Astrocyte of the hippocampus (primary cell): ENCODE results near the gene OTX1.
"Not testable (repeated sequence)": the region's sequence is repeated elsewhere in the genome, so short reads cannot be mapped to it uniquely, and the experiment has no call there.

Experiments
- DNase-seq: peaks from one replicate; pipeline ENCODE4 v3.0.0; 2011; ENCODE audit warnings: low read depth, low spot score

OTX1 gene

DNA sequence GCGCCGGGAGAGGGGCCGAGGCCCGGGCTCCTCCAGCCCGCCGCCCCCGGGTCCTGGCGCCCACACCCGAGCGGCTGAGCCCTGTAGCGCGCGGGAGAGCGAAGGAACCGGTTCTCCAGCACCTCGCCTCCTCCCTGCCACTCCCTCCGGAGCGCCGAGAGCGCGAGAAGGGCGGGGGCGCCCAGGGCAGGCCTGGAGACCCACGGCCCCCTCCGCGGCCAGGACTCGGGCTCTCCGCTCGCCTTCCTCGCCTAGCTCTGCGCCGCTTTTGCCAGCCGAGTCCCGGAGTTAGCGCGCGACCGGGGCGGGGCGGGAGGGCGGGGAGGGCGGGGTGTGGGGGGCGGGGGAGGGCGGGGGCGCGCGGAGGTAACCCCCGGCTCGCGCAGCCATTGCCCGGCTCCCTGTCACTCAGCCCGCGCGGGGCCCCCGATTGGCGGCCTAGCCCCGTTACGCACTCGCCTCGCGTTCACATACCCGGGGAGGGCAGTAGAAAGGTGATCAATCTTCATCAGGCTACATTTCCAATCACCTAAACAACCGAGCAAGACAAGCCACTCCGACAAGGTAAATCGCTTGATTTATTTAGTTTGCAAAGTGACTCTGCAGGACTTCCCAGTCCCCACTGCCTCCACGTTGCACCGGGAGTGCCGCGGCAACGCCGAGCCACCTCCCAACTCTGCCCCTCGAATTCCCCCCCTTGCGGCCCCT is at the start of gene OTX1:
Gene OTX1, plus strand, starts transcription at position 497 of the 708 bp plus-strand sequence. CDS start 2,161 bp downstream, outside the sequence.
- peak; percentile 96 for DNase-seq

DNA sequence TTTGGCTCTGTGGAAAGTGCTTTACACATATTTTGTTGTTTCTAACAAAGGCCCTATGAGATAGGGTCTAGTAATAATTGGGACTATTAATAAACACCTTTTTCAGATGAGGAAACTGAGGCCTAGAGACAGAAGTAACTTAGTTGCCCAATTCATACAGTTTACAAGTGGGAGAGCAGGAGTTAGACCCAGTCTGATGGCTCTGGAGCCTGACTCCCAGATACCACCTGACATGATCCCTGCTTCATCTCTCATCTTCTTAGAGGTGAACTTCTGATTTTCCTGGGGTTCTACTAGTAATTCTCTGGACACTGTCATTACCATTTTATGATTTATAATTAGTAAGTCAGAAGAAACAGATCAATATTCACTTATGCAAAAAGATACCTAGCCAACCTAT is 49.1 kb upstream of the OTX1 start:
- DNase-seq, result no peak

DNA sequence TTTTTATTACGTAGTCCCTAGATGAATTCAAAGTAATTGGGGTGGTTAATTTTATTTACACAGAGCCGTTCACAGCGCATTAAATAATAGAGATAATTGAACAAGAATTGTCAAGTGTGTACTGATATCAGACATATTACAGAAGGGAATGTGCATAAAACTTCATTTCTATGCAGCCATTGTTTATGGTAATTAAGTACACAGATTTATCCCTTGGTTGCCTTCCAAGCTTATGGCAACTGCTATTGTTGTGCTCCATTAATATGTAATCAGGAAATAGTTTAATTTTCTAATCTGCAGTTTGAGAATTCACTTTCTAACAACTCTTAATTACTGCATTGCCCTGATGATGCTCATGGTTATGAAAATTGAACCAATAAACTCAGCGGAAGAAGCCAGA is 47.3 kb upstream of the OTX1 start:
- DNase-seq, result no peak

DNA sequence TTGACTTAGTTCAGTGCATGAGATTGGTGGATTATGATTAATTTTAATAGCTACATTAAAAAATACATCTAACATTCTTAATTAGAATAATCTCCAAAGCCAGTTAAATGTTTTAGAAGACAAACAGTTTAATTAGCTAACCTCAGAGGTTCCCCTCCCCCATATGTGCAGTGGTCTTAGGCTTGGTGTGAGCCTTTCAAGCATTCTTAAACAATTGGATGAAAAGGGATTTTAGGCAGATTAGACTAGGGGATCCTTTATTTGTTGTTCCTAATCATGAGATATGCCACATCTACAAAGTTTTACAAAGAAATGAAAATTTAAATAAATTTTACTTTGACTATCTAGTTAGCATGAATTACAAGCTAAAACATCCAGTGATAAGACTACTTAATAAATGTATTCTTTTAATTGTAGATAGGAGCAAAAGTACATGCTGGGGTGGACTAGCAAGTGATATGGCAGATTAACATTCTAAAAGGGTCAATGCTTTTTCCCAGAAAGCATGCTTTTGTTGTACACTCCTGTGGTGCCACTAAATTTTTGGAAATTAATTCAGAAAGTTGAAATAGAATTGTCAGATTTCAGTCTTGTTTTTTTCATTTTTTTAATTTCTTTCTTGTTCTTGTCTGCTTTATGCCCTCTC is 42.7 kb upstream of the OTX1 start:
- DNase-seq, result no peak

DNA sequence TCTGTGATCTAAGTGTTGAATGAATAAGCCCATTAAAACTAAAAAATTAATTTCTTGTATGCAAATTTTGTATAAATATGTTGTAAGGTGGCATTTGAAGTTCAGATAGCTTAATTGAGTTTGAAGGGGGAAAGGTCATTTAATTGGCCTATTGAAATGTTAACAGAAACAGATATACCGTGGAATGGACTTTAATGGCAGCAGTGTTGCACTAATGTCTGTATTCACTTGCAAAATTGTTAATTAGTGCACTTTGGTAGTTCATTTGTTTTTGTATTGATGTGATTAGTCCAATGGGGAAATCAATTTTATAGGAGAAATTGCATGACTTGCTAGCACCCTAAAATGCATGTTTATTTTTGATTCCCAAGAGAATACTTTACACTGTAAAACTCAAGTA is 41.8 kb upstream of the OTX1 start:
- no peak for DNase-seq

DNA sequence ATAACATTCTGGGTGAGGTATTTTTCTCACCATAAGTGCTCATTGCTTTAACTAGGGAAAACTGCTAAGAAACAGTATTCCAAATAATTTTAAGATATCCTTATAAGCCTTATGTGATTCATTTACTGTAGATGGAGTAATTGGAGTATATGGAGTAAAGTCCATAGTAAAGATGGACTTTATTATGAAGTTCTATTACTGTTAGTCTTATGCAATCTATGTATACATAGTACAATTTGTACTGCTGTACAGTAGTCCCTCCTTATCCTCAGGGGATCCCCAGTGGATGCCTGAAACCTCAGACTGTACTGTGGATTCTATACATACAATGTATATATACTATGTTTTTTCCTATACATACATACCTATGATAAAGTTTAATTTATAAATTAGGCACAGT is 41.1 kb upstream of the OTX1 start:
- no peak for DNase-seq

DNA sequence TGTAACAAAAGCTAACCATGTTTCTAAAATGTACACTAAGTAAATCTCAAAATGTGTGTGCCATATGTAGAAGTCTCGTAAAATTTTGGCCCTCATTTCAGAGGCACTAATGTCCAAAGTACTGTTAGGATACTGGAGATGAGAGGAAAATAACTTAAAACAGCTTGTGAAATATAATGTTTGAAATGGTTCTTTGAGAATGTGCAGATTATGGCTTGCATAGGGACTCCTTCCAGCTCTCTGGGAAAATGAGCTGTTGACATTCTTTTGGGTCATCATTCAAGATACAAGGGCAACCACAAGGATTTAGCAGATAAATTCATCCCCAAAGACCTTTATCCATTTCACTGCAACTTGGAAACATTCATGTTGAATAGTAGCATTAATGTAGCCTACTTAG is 38.1 kb upstream of the OTX1 start:
- peak; percentile 12 for DNase-seq

DNA sequence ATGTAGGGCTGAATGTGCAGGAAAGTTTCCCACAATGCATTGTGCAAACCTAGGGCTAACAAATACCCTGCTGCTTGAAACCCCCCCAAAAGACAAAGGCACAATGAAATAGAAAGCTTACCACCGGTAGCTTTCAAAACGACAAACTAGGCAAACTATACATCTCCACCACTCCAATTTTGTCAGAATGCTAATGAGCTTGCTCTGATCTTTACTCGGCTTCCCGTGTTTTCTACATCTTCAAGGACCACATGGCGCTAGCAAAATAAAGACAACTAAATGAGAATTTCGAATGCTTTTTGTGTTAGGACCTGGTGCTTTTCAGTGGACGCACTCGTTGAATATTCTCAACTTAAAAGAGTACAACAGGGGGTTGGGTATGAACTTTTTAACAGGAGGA is 37.2 kb upstream of the OTX1 start:
- DNase-seq, result no peak

DNA sequence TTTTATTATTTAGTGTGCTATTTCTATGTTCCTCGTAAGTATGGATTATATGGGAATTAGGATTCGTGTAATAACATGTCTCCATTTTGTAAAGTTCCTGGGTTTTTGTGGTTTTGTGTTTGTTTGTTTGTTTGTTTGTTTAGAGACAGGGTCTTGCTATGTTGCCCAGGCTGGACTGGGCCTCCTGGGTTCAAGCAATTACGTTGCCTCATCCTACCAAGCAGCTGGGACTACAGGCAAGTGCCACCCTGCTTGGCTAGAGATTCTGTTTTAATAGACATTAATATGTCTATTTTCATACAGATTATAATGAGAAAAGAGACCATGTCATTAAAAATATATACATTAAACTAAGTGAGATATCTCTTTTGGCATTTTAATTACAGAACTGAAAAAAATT is 35.2 kb upstream of the OTX1 start:
- no peak for DNase-seq

DNA sequence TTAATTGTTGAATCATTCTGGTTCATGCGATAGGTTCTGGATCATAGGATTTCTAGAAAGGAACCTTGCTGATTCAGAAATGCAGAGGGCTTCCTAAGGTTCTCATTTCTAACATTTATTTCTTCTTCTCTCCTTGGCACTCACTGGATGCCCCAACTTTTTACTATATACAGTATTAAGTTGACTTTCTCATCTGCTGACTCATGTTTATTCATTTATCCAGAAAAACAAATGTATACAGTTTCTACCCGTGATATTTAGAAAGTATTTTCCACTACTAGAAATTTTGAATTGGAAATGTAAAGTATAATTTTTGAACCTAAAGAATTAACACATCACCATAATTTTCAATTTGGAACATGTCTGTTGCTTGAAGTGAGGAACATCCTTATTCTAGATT is 32.2 kb upstream of the OTX1 start:
- no peak for DNase-seq

DNA sequence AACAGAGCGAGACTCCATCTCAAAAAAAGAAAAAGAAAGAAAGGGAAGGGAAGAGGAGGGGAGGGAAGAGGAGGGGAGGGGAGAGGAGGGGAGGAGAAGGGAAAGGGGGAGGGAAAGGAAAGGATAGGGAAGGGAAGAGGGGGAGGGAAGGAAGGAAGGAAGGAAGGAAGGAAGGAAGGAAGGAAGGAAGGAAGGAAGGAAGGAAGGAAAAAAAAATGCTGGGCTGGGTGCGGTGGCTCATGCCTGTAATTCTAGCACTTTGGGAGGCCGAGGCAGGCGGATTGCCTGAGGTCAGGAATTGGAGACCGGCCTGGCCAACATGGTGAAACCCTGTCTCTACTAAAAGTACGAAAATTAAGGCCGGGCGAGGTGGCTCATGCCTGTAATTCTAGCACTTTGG is 30.9 kb upstream of the OTX1 start:
- not testable (repeated sequence) for DNase-seq

DNA sequence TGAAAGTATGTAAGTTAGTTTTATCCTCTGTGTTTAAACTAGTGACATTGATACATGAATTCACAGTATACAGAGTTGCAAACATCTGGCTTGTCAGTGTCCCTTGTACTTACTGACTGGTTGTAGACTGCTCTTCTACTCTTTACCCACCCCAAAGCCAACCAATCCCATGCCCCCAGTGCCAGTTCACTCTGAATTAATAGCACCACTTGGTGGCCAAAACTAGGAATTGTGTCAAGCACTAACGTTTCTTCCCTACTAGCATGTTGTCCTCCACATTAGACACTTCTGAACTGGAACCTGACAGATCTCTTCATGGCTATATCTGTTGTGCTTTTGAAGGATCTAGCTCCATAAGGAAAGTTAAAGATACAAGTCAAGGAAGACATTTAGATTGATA is 27.2 kb upstream of the OTX1 start:
- DNase-seq, result peak; percentile 53

DNA sequence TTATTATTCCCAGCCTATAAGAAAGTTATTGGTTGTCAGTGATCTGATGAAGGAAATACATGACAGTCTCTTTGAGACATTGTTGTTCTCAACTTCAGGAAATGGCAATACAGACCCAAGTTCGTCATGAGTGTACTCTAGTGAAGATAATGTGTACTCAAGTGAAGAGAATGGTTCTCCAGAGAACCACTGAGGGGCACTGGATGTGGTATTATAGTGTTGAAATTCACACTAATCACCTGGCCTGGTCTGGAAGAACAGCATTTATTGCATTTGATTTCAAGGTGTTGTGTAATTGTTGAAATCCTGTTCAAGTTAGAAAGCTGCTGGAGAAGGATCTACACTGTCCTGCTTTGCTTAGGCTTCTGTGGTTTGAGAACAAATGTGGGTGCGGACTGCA is 23.4 kb upstream of the OTX1 start:
- no peak for DNase-seq

DNA sequence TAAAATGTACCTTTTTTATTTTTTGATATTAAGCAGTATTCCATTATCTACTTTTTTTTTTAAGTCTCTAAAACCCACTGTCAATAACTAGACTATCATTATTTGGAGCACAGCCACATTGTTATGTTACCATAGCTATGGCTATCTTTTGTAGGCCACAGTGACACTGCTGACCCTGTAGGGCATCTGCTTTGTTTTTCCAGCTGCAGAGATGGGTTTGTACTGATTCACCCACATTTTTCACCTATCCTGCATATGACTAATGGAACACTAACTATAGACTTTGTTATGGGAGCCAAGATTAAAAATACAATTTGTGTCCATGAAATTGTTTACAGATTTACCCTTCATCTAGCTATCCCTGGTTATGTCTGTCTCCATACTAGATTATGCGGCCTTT is 21.6 kb upstream of the OTX1 start:
- peak; percentile 5 for DNase-seq

DNA sequence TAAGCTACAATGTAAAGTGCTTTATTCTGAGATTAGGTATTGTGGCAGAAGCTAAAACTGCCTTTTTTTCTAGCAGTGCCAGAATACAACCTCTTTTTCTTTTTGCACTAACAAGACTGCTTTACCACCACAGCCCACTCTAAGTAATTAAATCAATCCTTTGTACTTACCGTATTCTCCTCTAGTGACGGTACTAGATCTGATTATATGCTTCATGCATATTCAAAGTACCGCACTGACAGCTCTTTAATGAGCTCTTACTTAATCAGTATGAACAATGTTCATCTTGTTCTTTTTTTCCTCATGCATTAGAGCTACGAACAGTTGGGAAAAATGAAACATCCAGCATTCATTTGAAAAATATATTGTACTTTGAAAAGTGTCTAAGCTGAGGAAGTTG is 16.1 kb upstream of the OTX1 start:
- peak; percentile 26 for DNase-seq

DNA sequence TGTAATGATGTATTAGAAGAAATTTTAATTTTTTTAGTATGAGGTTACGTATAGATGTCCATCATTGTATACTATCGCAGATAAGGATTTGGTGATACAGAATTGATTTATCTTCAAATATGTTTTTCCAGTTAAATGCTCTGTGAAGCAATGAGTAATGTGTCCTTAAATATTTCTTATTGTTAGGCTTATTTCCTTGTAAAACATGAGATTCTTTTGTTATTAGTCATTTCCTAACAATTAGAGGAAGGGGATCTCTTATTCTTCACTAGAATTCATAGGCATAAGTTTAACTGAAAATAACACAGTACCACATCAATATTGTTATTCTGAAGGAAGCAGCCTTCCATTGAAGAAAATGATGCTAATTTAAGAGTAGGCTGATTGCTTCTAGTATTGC is 15.5 kb upstream of the OTX1 start:
- DNase-seq, result peak; percentile 12

DNA sequence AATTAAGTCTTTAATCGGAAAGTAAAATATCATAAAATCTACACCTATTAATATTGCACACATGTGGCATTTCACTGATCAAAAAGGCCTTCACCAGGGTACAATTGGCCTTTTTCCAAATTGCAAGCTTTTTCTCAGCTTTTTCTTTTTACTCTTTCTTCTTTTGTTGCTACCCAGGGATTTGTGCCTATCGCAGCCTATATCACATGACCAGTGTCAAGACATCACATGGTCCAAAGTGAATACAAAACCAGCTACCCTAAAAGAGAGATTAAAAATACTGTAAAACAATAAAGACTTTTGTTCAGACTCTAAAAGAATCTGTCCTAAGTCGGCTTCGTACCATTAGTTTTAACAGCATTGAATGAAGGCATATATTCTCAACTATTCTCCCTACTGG is 15.0 kb upstream of the OTX1 start:
- peak; percentile 20 for DNase-seq

DNA sequence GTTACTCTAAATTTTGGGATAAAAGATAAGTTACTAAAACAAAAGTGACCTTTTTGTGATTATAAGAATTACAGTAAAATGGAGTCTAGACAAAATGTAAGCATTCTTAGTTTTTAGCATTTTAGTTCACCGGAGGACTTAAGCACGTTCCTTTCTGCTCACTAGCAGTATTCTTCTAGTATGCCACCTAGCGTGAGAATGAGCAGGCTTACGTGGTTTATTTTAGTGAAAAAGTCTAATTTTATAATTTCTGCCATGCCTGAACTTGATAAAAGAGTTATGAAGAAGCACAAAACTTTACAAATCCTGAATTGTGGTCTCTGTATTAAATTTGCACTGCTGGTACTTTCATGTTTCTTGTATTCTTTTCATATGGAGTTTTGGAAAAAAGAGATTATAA is 12.6 kb upstream of the OTX1 start:
- no peak for DNase-seq

DNA sequence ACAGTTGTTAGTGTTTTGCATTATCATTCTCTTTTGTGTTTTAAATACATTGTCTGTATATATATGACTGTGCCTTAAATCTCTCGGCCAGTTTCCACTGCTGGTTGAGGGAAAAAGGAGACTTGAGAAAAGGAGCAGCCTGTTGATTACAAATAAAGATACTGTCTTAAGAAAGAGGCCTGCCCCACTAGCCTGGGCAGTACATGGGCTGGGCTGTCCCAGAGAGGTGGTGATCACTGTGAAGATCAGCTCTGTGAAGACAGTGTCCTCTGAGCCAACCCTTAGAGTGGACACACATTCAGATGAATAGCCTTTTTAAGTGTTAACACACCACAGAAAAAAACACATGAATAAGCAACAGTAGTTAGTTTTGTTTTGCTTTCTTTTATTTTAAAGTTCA is 10.0 kb upstream of the OTX1 start:
- no peak for DNase-seq

DNA sequence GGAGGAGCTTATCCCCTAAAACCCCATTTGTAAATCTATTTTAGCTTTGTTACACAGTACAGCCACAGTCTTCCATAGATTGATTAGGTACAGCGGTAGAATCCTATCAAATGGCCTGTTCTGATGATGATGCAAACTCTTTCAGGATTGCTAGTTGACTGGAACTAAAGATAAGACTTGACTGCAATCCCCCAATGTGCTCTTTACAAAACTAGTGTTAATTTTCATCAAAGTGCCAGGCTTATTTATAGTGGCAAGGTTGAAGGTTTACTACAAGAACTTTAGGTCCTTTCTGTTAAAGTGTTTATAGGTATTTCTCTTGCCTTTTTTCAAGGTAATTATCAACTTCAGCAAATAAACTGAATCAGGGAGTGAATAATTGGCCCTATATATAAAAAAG is 9.0 kb upstream of the OTX1 start:
- no peak for DNase-seq

DNA sequence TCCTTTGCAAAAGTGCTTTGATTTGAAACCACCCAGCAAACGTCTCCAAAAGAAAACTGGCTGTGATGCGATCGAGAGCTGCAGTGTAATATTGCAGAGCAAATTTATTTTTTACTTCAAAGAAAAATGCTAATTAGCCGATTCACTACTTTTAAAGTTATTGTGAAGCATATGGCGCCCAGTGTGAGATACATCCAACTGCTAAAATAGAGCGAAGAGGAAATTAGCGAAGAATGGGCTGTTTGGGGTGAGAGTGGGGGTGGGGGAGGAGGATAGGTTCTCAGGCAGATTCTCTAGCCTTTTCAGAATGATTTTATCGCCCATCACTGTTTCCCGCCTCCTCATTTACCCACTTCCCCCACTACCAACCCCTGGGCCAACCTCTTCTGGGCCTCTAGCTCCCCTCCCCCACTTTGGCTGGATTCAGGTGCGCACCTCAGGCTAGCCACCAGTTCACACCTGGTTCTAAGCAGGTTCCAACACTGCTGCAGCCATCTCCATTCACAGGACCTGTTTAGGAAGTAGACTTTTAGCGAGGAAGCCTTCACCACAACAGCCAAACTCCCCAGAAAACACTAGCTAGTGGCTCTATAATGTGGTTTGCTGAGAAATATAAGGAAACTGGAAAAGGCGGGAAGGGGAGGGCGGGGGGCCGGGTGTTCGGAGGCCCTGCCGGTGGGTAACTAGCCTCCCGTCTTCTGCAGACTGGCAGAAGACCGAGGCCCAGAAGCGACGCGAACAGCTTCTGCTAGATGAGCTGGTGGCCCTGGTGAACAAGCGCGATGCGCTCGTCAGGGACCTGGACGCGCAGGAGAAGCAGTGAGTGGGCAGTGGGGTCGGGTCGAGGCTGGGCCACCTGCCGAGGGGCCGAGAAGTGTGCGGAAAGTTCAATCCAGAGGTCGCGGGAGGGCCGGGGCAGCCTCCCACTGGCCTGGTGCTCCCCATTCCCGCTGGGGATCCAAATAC is 6.0 kb upstream of the OTX1 start:
- DNase-seq, result peak; percentile 63

DNA sequence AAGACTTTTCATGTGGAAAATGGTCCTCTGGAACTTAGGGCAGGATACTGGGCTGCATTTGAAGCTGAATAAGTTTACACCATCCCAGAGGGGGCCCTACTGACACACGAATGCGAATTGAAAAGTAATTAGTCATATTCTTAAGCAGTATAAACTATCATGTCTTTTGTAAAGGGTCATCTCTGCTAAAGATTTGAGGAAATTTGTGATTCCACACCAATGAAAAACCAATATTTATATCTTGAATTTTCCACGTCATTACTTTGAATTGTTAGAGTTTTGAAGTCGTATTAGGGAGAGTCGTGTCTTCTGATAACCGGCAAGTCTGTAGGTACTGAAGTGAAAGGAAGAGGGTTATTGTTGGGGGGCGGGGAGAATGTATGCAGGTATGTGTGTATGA is 4.1 kb upstream of the OTX1 start:
- peak; percentile 70 for DNase-seq

DNA sequence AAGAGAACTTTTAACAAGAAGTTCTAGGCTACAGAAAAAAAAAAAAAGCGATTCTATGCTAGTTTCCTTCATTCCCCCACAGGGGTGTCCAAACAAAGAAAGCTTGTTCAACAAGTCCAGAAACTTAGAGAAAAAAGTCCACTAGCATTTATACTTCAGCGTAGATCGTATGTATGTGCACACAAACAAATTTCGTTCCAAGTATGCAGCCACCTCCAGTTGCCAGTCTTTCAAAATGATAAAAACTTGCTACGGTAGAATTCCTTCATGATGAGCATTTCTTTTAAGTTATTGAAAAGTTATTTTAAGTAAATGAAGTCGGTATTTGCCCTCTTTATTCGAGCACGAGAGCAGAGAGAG is 3.7 kb upstream of the OTX1 start:
- DNase-seq, result peak; percentile 69
